ENCODE measurements around the gene SSH3. TPM values are rescaled to one million over a fixed set of nuclear protein-coding genes. Genes with fewer than 3 reads are reported as not detected.

SSH3 gene
- total and polyA plus RNA-seq, 2 donors (not counting 1 experiment from before 2014, with no cell fraction given), result 6.9 to 15.7 TPM

DNA sequence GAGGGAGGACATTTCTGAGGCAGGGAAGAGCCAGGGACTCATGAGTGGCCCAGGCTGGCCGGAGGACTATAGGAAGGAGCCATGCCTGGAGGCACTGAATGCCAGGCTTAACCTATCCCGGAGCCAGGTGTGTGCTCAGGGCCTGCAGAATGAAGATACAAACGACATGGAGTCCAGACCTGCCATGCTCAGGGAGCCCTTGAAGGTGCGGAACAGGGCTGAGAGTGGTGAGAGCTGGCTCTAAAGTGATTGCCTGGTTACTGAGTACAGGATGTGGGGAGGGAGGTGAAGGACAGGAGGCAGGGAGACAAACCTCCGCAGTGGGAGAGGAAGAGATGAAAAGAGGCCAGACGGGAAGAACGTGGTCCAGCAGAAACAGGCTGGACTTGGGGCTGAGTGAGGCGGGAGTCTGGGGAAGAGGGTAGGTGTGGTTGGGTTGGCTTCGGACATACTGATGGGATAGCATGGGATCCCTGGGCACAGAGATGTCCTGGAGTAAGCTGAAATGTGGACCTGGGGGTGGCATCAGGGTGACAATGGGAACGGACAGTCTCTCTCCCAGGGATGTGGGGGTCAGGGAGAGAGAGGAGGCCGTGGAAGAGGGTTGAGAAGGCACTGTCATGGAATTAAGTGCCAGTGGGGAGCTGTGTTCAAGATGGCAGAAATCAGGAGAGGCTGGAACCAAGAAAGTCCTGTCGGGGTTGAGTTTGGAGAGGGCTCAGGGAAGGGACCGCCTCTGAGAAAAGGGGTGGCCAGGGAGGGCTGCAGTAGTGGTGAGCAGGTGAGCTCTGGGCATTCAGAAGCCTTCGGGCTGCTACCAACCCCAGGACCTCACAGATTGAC, 15.8 kb upstream of the SSH3 start:
- TF ChIP-seq, protein P1, sequence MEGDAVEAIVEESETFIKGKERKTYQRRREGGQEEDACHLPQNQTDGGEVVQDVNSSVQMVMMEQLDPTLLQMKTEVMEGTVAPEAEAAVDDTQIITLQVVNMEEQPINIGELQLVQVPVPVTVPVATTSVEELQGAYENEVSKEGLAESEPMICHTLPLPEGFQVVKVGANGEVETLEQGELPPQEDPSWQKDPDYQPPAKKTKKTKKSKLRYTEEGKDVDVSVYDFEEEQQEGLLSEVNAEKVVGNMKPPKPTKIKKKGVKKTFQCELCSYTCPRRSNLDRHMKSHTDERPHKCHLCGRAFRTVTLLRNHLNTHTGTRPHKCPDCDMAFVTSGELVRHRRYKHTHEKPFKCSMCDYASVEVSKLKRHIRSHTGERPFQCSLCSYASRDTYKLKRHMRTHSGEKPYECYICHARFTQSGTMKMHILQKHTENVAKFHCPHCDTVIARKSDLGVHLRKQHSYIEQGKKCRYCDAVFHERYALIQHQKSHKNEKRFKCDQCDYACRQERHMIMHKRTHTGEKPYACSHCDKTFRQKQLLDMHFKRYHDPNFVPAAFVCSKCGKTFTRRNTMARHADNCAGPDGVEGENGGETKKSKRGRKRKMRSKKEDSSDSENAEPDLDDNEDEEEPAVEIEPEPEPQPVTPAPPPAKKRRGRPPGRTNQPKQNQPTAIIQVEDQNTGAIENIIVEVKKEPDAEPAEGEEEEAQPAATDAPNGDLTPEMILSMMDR (conservative IDR thresholded peaks at IDR 0.05 in 1 of 2, IDR thresholded peaks at IDR 0.05 in 1 of 2; ENCODE audit: low read depth in 1 of 2, low read length in 2 of 2), result no peak
- TF ChIP-seq EZH2 (IDR thresholded peaks at IDR 0.05; ENCODE audit: low read length, missing control alignments), result no peak
- Histone ChIP-seq H4K20me1 (ENCODE audit: control insufficient read depth, extremely low read depth, insufficient read depth, low read length) (no peaks in the 10 kb centered on the region), H3K79me2 (ENCODE audit: control insufficient read depth, insufficient read depth, low read length) (peaks cover 15% of the 10 kb centered on the region), H2AFZ (ENCODE audit: low read length) (peak overlapping the region; percentile 77), H3K9me3 (ENCODE audit: control insufficient read depth, insufficient read depth, low read depth, low read length) (no peaks in the 10 kb centered on the region), H3K27me3 (ENCODE audit: control insufficient read depth, insufficient read depth, low read length) (no peaks in the 10 kb centered on the region), H3K4me3 (replicated peaks in 1 of 4; ENCODE audit: control extremely low read depth in 1 of 4, insufficient read depth in 1 of 4, low read depth in 3 of 4, low read length in 4 of 4) (peak overlapping the region in 2 of 4 experiments; percentile 24 to 83), H3K4me1 (ENCODE audit: control insufficient read depth, extremely low read depth, insufficient read depth, low read length) (peaks cover 17% of the 10 kb centered on the region), H3K4me2 (ENCODE audit: extremely low read depth, insufficient read depth, low read length) (peak overlapping the region; percentile 82), H3K9ac (ENCODE audit: insufficient read depth, low read length) (peak overlapping the region; percentile 84), H3K36me3 (ENCODE audit: control insufficient read depth, insufficient read depth, low read length) (peaks cover 39% of the 10 kb centered on the region), H3K27ac (ENCODE audit: insufficient read depth, low read length) (peak overlapping the region; percentile 97)
- no peak for DNase-seq (ENCODE audit: low read depth in 2 of 2)

DNA sequence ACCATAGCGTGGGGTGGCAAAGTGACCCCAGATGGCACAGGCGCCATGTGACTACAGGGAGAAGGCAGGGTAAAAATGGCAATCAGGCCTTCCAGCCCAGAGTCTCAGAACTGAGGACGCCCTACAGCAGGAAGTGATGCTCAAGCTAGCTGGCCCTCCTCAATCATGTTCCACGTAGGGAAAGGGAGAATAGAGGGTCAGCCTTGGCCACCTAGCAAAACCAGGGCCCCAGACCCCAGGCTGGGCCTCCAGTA, 15.2 kb upstream of the SSH3 start:
- H3K27ac ChIP-seq (ENCODE audit: insufficient read depth, low read length), result peak overlapping the region; percentile 97
- DNase-seq (ENCODE audit: low read depth in 2 of 2), result no peak
- H3K9me3 ChIP-seq (ENCODE audit: control insufficient read depth, insufficient read depth, low read depth, low read length), result no peaks in the 10 kb centered on the region
- peak overlapping the region; percentile 77 for H2AFZ ChIP-seq (ENCODE audit: low read length)
- H4K20me1 ChIP-seq (ENCODE audit: control insufficient read depth, extremely low read depth, insufficient read depth, low read length), result no peaks in the 10 kb centered on the region
- peak overlapping the region; percentile 84 for H3K9ac ChIP-seq (ENCODE audit: insufficient read depth, low read length)
- no peak for TF ChIP-seq EZH2 (IDR thresholded peaks at IDR 0.05; ENCODE audit: low read length, missing control alignments)
- TF ChIP-seq, protein P1 (conservative IDR thresholded peaks at IDR 0.05 in 1 of 2, IDR thresholded peaks at IDR 0.05 in 1 of 2; ENCODE audit: low read depth in 1 of 2, low read length in 2 of 2), result no peak
- H3K4me3 ChIP-seq (replicated peaks in 1 of 4; ENCODE audit: control extremely low read depth in 1 of 4, insufficient read depth in 1 of 4, low read depth in 3 of 4, low read length in 4 of 4), result peak overlapping the region in 2 of 4 experiments; percentile 24 to 83
- peaks cover 19% of the 10 kb centered on the region for H3K4me1 ChIP-seq (ENCODE audit: control insufficient read depth, extremely low read depth, insufficient read depth, low read length)
- H3K36me3 ChIP-seq (ENCODE audit: control insufficient read depth, insufficient read depth, low read length), result peaks cover 36% of the 10 kb centered on the region
- H3K4me2 ChIP-seq (ENCODE audit: extremely low read depth, insufficient read depth, low read length), result peak overlapping the region; percentile 82
- no peaks in the 10 kb centered on the region for H3K27me3 ChIP-seq (ENCODE audit: control insufficient read depth, insufficient read depth, low read length)
- H3K79me2 ChIP-seq (ENCODE audit: control insufficient read depth, insufficient read depth, low read length), result peaks cover 15% of the 10 kb centered on the region

GRCh38 chr11:67288452-67289225, 14.7 kb upstream of the SSH3 start:
- DNase-seq (ENCODE audit: low read depth in 2 of 2), result peak; percentile 89
- H3K4me1 ChIP-seq (ENCODE audit: control insufficient read depth, extremely low read depth, insufficient read depth, low read length), result peaks cover 20% of the 10 kb centered on the region
- H2AFZ ChIP-seq (ENCODE audit: low read length), result no peak overlapping the region
- H3K36me3 ChIP-seq (ENCODE audit: control insufficient read depth, insufficient read depth, low read length), result peaks cover 33% of the 10 kb centered on the region
- no peaks in the 10 kb centered on the region for H3K9me3 ChIP-seq (ENCODE audit: control insufficient read depth, insufficient read depth, low read depth, low read length)
- H3K27me3 ChIP-seq (ENCODE audit: control insufficient read depth, insufficient read depth, low read length), result no peaks in the 10 kb centered on the region
- H3K4me3 ChIP-seq (replicated peaks in 1 of 4; ENCODE audit: control extremely low read depth in 1 of 4, insufficient read depth in 1 of 4, low read depth in 3 of 4, low read length in 4 of 4), result peak overlapping the region; percentile 56 to 83 (median 74)
- H3K27ac ChIP-seq (ENCODE audit: insufficient read depth, low read length), result peak overlapping the region; percentile 97
- H3K79me2 ChIP-seq (ENCODE audit: control insufficient read depth, insufficient read depth, low read length), result peaks cover 15% of the 10 kb centered on the region
- no peaks in the 10 kb centered on the region for H4K20me1 ChIP-seq (ENCODE audit: control insufficient read depth, extremely low read depth, insufficient read depth, low read length)
- H3K9ac ChIP-seq (ENCODE audit: insufficient read depth, low read length), result peak overlapping the region; percentile 84
- H3K4me2 ChIP-seq (ENCODE audit: extremely low read depth, insufficient read depth, low read length), result peak overlapping the region; percentile 83
- TF ChIP-seq, protein P1 (conservative IDR thresholded peaks at IDR 0.05 in 1 of 2, IDR thresholded peaks at IDR 0.05 in 1 of 2; ENCODE audit: low read depth in 1 of 2, low read length in 2 of 2), result peak; percentile 21 to 22
- no peak for TF ChIP-seq EZH2 (IDR thresholded peaks at IDR 0.05; ENCODE audit: low read length, missing control alignments)

Measured in fibroblast of lung (primary cell).